HepG2 (cell line): ENCODE data around the gene ANO1. TPM values are rescaled to one million over a fixed set of nuclear protein-coding genes. Genes with fewer than 3 reads are reported as not detected.

Experiments used
- ATAC-seq: fragments of 200-7000 bp; cut with Tn5 transposase; 3 replicates; pipeline ENCODE4 v1.9.1; 2020; ENCODE audit warnings: mild to moderate bottlenecking, moderate library complexity
- BruUV-seq: library from RNA; stranded (reverse); fragments of 400-500 nt; replicated peaks from 2 replicates; lab custom pipeline; 2021; lab: Mats Ljungman, UMichigan
- CTCF ChIA-PET: fragments of 300-600 bp; formaldehyde crosslinking; extraction: SDS; loops from one replicate; lab custom pipeline; 2021; ENCODE audit warnings: low total read pairs, inconsistent platforms, low intra/inter-chr PET ratio; lab: Yijun Ruan, JAX
- POLR2A ChIA-PET: fragments of 350-600 bp; sonication (Branson Sonifier 250); formaldehyde crosslinking; loops from one replicate; lab custom pipeline; 2020; ENCODE audit warnings: antibody characterized with exemption, inconsistent platforms; lab: Yijun Ruan, JAX
- DNase-seq: peaks from one replicate; pipeline ENCODE4 v3.0.0-alpha.2; 2015; ENCODE audit warnings: low spot score
- FAIRE-seq: peaks from 3 replicates; lab custom pipeline; 2011; peaks lifted over from hg19 to GRCh38; lab: Jason Lieb, UNC
- H2AFZ ChIP-seq: one replicate; pipeline ENCODE4 v1.6.1; 2011; ENCODE audit warnings: low read length, inconsistent platforms
- H3K27ac ChIP-seq: fragments of 300-600 bp; 3 replicates; pipeline ENCODE4 v1.8.0; 2011; ENCODE audit warnings: mixed run types, mild to moderate bottlenecking, mixed read lengths, low read length, inconsistent platforms; ENCODE audit not compliant: insufficient read depth; ENCODE audit errors: extremely low read length
- H3K27me3 ChIP-seq, 2 experiments: fragments of 200-600 bp in 1 of 2; 2 replicates in 1 of 2; 3 replicates in 1 of 2; pipeline versions ENCODE4 v1.6.0 to v1.8.0; 2011; ENCODE audit warnings: low read length in 2 of 2, mild to moderate bottlenecking in 2 of 2, moderate library complexity in 2 of 2, inconsistent platforms in 1 of 2; ENCODE audit not compliant: insufficient read depth in 2 of 2, control insufficient read depth in 1 of 2
- H3K36me3 ChIP-seq, 2 experiments: fragments of 200-600 bp in 1 of 2; replicated peaks in 1 of 2; 2 replicates in 1 of 2; 3 replicates in 1 of 2; pipeline versions ENCODE4 v1.5.1 to v1.8.0; 2011; ENCODE audit warnings: low read length in 2 of 2, inconsistent platforms in 1 of 2; ENCODE audit not compliant: insufficient read depth in 2 of 2, control insufficient read depth in 1 of 2
- H3K4me1 ChIP-seq: 2 replicates; pipeline ENCODE4 v1.5.1; 2012; ENCODE audit warnings: low read length, inconsistent platforms; ENCODE audit not compliant: insufficient read depth
- H3K4me2 ChIP-seq: 2 replicates; pipeline ENCODE4 v1.6.0; 2011; ENCODE audit warnings: low read depth, low read length, inconsistent platforms
- H3K4me3 ChIP-seq, 3 experiments: fragments of 200-600 bp in 1 of 3; sonication (generic), shearing (Covaris generic) in 1 of 3; replicated peaks in 1 of 3; 2 replicates each; pipeline ENCODE4 v1.5.1; 2011 to 2016; ENCODE audit warnings: low read length in 3 of 3, inconsistent platforms in 2 of 3, low read depth in 2 of 3, mild to moderate bottlenecking in 2 of 3, control low read depth in 1 of 3, mixed read lengths in 1 of 3; ENCODE audit not compliant: insufficient read depth in 1 of 3
- H3K79me2 ChIP-seq: one replicate; pipeline ENCODE4 v1.6.1; 2011; ENCODE audit warnings: low read length, inconsistent platforms; ENCODE audit not compliant: insufficient read depth
- H3K9ac ChIP-seq: 2 replicates; pipeline ENCODE4 v1.6.0; 2011; ENCODE audit warnings: mild to moderate bottlenecking, low read depth, low read length, inconsistent platforms; ENCODE audit not compliant: insufficient read depth
- H3K9me3 ChIP-seq: 2 replicates; pipeline ENCODE4 v1.5.1; 2012; ENCODE audit warnings: mild to moderate bottlenecking, low read length
- H4K20me1 ChIP-seq: 2 replicates; pipeline ENCODE4 v1.6.0; 2011; ENCODE audit warnings: inconsistent platforms, mild to moderate bottlenecking, low read length, moderate library complexity; ENCODE audit not compliant: insufficient read depth
- AFF4 ChIP-seq: sonication (generic); formaldehyde crosslinking; IDR thresholded peaks from 2 replicates; pipeline ENCODE4 v1.4.0; 2020; ENCODE audit warnings: missing genetic modification reagents
- ARID3A ChIP-seq: IDR thresholded peaks from 2 replicates; pipeline ENCODE4 v1.6.1; 2012; ENCODE audit warnings: low read depth, low read length, improper control_type of control experiment
- HNRNPUL1 ChIP-seq: fragments of 200-400 bp; formaldehyde crosslinking; IDR thresholded peaks from 2 replicates; pipeline ENCODE4 v1.6.1; 2017; ENCODE audit warnings: low read depth, mild to moderate bottlenecking, low read length, moderate library complexity
- HOXA3 ChIP-seq: sonication (generic); formaldehyde crosslinking; IDR thresholded peaks from 2 replicates; pipeline ENCODE4 v1.5.0; 2020; ENCODE audit warnings: missing genetic modification reagents
- JARID2 ChIP-seq: sonication (generic); formaldehyde crosslinking; IDR thresholded peaks from 2 replicates; pipeline ENCODE4 v1.8.1; 2023; ENCODE audit warnings: missing genetic modification reagents, inconsistent platforms; ENCODE audit not compliant: insufficient replicate concordance
- MBNL3 ChIP-seq: fragments of 250-450 bp; sonication (Bioruptor Pico); conservative IDR thresholded peaks from 2 replicates; pipeline ENCODE4 v1.8.0; 2022; ENCODE audit warnings: mild to moderate bottlenecking, inconsistent platforms
- MEIS2 ChIP-seq: sonication (generic); formaldehyde crosslinking; IDR thresholded peaks from 2 replicates; pipeline ENCODE4 v1.9.0; 2021; ENCODE audit warnings: mild to moderate bottlenecking, missing genetic modification reagents
- SAFB2 ChIP-seq: sonication (generic); formaldehyde crosslinking; IDR thresholded peaks from 2 replicates; pipeline ENCODE4 v1.5.1; 2020; ENCODE audit warnings: missing genetic modification reagents, low read depth, mild to moderate bottlenecking, borderline replicate concordance
- TARDBP ChIP-seq: sonication (generic); formaldehyde crosslinking; IDR thresholded peaks from 2 replicates; pipeline ENCODE4 v1.8.0; 2022; ENCODE audit warnings: mild to moderate bottlenecking, missing genetic modification reagents
- YEATS2 ChIP-seq: sonication (generic); formaldehyde crosslinking; IDR thresholded peaks from 2 replicates; pipeline ENCODE4 v1.4.0; 2020; ENCODE audit warnings: missing genetic modification reagents, borderline replicate concordance
- ZBTB8A ChIP-seq: sonication (generic); formaldehyde crosslinking; IDR thresholded peaks from 2 replicates; pipeline ENCODE4 v1.4.0; 2020; ENCODE audit warnings: mild to moderate bottlenecking, low read depth, missing genetic modification reagents, borderline replicate concordance
- ZFP41 ChIP-seq: sonication (generic); formaldehyde crosslinking; IDR thresholded peaks from 2 replicates; pipeline ENCODE4 v1.4.0; 2020; ENCODE audit warnings: mild to moderate bottlenecking, missing genetic modification reagents, borderline replicate concordance
- ZFP90 ChIP-seq: sonication (generic); formaldehyde crosslinking; IDR thresholded peaks from 2 replicates; pipeline ENCODE4 v1.8.0; 2022; ENCODE audit warnings: missing genetic modification reagents, mild to moderate bottlenecking, inconsistent platforms, borderline replicate concordance
- ZNF235 ChIP-seq: sonication (generic); formaldehyde crosslinking; IDR thresholded peaks from 2 replicates; pipeline ENCODE4 v1.8.1; 2023; ENCODE audit warnings: mild to moderate bottlenecking, missing genetic modification reagents, borderline replicate concordance
- ZNF276 ChIP-seq: sonication (generic); formaldehyde crosslinking; IDR thresholded peaks from 2 replicates; pipeline ENCODE4 v1.4.0; 2020; ENCODE audit warnings: mild to moderate bottlenecking, low read depth, missing genetic modification reagents
- ZNF607 ChIP-seq: sonication (generic); formaldehyde crosslinking; IDR thresholded peaks from 2 replicates; pipeline ENCODE4 v1.5.1; 2020; ENCODE audit warnings: missing genetic modification reagents, mild to moderate bottlenecking, borderline replicate concordance
- ZNF792 ChIP-seq: IDR thresholded peaks from 2 replicates; pipeline ENCODE4 v1.6.1; 2016
- WGBS: methylation state at CpG from one replicate; pipeline ENCODE4 v1.1.6; 2017; ENCODE audit warnings: low lambda C conversion rate; 5-methylcytosine and 5-hydroxymethylcytosine counted together
- in situ Hi-C: cut with HindIII; loops from 2 replicates; pipeline ENCODE4 v1.10.0; 2017; ENCODE audit warnings: low pct_unique_long_range_greater_than_20kb; ENCODE audit not compliant: extremely low pct_ligation_motif_present
- intact Hi-C: fragments of 100-400 bp; cut with micrococcal nuclease; formaldehyde crosslinking; loops from one replicate; pipeline ENCODE4 v1.10.0; 2022; ENCODE audit not compliant: unreplicated experiment
- polyA plus RNA-seq, 8 experiments: library from polyadenylated mRNA; depleted of rRNA in 3 of 8; stranded (reverse) in 7 of 8; unstranded in 1 of 8; fragments of >200 nt; fragmentation: Illumina TruSeq in 4 of 8; extraction: Trizol in 4 of 8; gene quantifications; 2 replicates each; pipeline versions ENCODE4 v1.2.1 to v1.2.3, GENCODE V29; 2011 to 2016; ENCODE audit warnings: low read depth in 4 of 8, missing spikeins in 1 of 8, mixed read lengths in 1 of 8; ENCODE audit not compliant: insufficient read depth in 1 of 8
- total RNA-seq, 5 experiments: library from RNA; depleted of rRNA; stranded (reverse); fragments of >200 nt; fragmentation: Illumina TruSeq; extraction: Trizol; gene quantifications; 2 replicates each; pipeline ENCODE4 v1.2.3, GENCODE V29; 2016; ENCODE audit warnings: low read depth in 1 of 5

ANO1 gene
- total and polyA plus RNA-seq, 2 of the 13 experiments (the other 11 are each of a cell fraction or from before 2014, with no cell fraction given) = not detected

- ChIA-PET POLR2A (no interaction called here), CTCF (no interaction called here)
- no peak overlapping the region for H2AFZ ChIP-seq
- H3K27me3 ChIP-seq = peaks cover 0 to 39% of the 10 kb centered on the region in 2 experiments; a peak in 3 of 5 replicates
- no peak overlapping the region for H3K27ac ChIP-seq
- DNase-seq (no peak), ATAC-seq (no peak), FAIRE-seq (no peak)
- no peak overlapping the region for H3K9ac ChIP-seq
- H3K4me2 ChIP-seq = no peak overlapping the region
- intact Hi-C loops = no loop called here
- H4K20me1 ChIP-seq = no peaks in the 10 kb centered on the region
- in situ Hi-C loops = no loop called here
- H3K9me3 ChIP-seq = no peaks in the 10 kb centered on the region
- no TSS peak for BruUV-seq
- WGBS = 35% methylated on average over 10 of the region's 10 CpGs
- H3K79me2 ChIP-seq = no peaks in the 10 kb centered on the region
- H3K4me3 ChIP-seq = no peak overlapping the region
- H3K4me1 ChIP-seq = no peaks in the 10 kb centered on the region
- no peaks in the 10 kb centered on the region for H3K36me3 ChIP-seq
- no peak for TF ChIP-seq YEATS2 (CRISPR knock-in tag)
- no peak for TF ChIP-seq AFF4 (CRISPR knock-in tag)
- no peak for TF ChIP-seq SAFB2 (CRISPR knock-in tag)
- TF ChIP-seq ZBTB8A (CRISPR knock-in tag) = no peak
- TF ChIP-seq ZFP90 (CRISPR knock-in tag) = no peak
- TF ChIP-seq ARID3A = no peak
- TF ChIP-seq ZNF792 (CRISPR knock-in tag) = no peak
- TF ChIP-seq MEIS2 = no peak
- TF ChIP-seq HNRNPUL1 = no peak
- no peak for TF ChIP-seq ZNF235 (CRISPR knock-in tag)
- TF ChIP-seq TARDBP (CRISPR knock-in tag) = no peak
- no peak for TF ChIP-seq ZNF276
- no peak for TF ChIP-seq JARID2 (CRISPR knock-in tag)
- TF ChIP-seq ZNF607 (CRISPR knock-in tag) = no peak
- no peak for TF ChIP-seq MBNL3 (CRISPR knock-in tag)
- TF ChIP-seq HOXA3 = no peak
- no peak for TF ChIP-seq ZFP41 (CRISPR knock-in tag)
Measured at GRCh38 chr11:70060611-70061293, 17.4 kb upstream of the ANO1 start.
